HG03439 (cell line): Measurements from ENCODE around the gene NFKBIE.

Experiments
- ATAC-seq: cut with Tn5 transposase; IDR thresholded peaks from one replicate; pipeline ENCODE4 v1.9.1; 2021; ENCODE audit warnings: mild to moderate bottlenecking, moderate library complexity; ENCODE audit not compliant: unreplicated experiment

The NFKBIE gene

GRCh38 chr6:44258921-44259320 is 6.4 kb downstream of the NFKBIE start:
- no peak for ATAC-seq

GRCh38 chr6:44258325-44258863 is 7.0 kb downstream of the NFKBIE start:
- no peak for ATAC-seq

- peak; percentile 13 for ATAC-seq
Observed at GRCh38 chr6:44257753-44258324, 7.5 kb downstream of the NFKBIE start.

- ATAC-seq: peak; percentile 42
Observed at GRCh38 chr6:44257025-44257752, 8.2 kb downstream of the NFKBIE start, which contains the start of gene SLC35B2. SLC35B2 (minus strand) TSS chr6:44257528; CDS start chr6:44257410, 118 bp downstream.

- ATAC-seq: peak; percentile 15
Observed at GRCh38 chr6:44256775-44257024, 8.7 kb downstream of the NFKBIE start.

- no peak for ATAC-seq
Observed at GRCh38 chr6:44255871-44256774, 9.2 kb downstream of the NFKBIE start.

- no peak for ATAC-seq
Observed at GRCh38 chr6:44255105-44255808, 10.1 kb downstream of the NFKBIE start.

GRCh38 chr6:44254191-44255104 is 10.9 kb downstream of the NFKBIE start:
- ATAC-seq: no peak

- no peak for ATAC-seq
Observed at GRCh38 chr6:44253307-44254101, 11.8 kb downstream of the NFKBIE start.

GRCh38 chr6:44251576-44252524 is 13.5 kb downstream of the NFKBIE start:
- ATAC-seq: no peak

GRCh38 chr6:44250718-44251123 is 14.6 kb downstream of the NFKBIE start:
- no peak for ATAC-seq

GRCh38 chr6:44250067-44250717 is 15.2 kb downstream of the NFKBIE start:
- ATAC-seq: no peak

GRCh38 chr6:44249082-44249748 is 16.1 kb downstream of the NFKBIE start:
- ATAC-seq: no peak

- ATAC-seq: no peak
Observed at GRCh38 chr6:44248579-44248978, 16.8 kb downstream of the NFKBIE start.

- ATAC-seq: peak; percentile 15
Observed at GRCh38 chr6:44247338-44248302, 17.7 kb downstream of the NFKBIE start.
